VCaP (cell line): ENCODE results near the gene IFT57.
"Not testable (repeated sequence)": the region's sequence is repeated elsewhere in the genome, so short reads cannot be mapped to it uniquely, and the experiment has no call there.

Experiments
- H3K27ac ChIP-seq: fragments of 450-650 bp; 2 replicates; pipeline ENCODE4 v1.5.1; 2017
- TF ChIP-seq, protein P1 (sequence below): fragments of 450-650 bp; conservative IDR thresholded peaks from 2 replicates; pipeline ENCODE4 v1.5.1; 2017; ENCODE audit warnings: mild to moderate bottlenecking, moderate library complexity

The IFT57 gene, protein sequence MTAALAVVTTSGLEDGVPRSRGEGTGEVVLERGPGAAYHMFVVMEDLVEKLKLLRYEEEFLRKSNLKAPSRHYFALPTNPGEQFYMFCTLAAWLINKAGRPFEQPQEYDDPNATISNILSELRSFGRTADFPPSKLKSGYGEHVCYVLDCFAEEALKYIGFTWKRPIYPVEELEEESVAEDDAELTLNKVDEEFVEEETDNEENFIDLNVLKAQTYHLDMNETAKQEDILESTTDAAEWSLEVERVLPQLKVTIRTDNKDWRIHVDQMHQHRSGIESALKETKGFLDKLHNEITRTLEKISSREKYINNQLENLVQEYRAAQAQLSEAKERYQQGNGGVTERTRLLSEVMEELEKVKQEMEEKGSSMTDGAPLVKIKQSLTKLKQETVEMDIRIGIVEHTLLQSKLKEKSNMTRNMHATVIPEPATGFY

DNA sequence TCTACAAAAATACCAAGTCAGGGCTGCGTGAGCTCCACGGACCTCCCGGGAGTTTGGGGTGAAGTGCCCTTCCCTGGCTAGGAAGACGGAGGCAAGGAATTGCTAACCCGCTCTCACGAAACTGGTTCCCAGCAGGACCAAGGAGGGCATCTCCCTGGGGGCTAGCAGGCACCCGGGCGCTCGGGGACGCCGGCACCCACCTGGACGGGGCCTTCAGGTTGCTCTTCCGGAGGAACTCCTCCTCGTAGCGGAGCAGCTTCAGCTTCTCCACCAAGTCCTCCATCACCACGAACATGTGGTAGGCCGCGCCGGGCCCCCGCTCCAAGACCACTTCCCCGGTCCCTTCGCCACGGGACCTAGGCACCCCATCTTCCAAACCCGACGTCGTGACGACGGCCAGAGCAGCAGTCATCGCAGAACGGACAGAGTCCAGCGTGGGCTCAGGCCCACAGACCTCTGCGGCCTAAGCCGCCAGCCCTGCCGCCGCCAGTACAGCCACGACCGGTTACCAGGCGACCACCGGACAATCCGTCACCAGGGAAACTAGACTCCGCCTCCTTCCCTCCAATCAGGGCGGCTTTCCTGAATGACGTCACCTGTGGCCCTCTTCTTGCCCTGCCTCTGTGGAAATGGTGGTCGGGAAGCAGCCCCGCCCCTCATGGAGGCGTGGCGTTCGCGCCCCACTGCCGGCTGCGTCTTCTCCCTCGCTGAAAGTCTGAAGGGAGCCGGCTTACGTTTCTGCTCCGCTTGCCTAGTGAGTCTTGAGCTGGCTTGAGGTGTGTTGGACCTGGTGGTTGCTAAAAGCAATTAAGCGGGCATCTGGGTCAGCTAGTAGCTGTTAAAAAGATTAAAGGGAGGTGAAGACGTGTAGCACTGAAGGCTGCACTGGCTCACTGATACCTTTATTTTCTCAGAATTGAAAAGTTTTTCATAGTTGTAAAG is at the start of gene IFT57:
TSS of gene IFT57 (minus strand) at position 514 of the 942 bp plus-strand sequence. CDS start at position 412, 102 bp downstream.
- TF ChIP-seq, protein P1, sequence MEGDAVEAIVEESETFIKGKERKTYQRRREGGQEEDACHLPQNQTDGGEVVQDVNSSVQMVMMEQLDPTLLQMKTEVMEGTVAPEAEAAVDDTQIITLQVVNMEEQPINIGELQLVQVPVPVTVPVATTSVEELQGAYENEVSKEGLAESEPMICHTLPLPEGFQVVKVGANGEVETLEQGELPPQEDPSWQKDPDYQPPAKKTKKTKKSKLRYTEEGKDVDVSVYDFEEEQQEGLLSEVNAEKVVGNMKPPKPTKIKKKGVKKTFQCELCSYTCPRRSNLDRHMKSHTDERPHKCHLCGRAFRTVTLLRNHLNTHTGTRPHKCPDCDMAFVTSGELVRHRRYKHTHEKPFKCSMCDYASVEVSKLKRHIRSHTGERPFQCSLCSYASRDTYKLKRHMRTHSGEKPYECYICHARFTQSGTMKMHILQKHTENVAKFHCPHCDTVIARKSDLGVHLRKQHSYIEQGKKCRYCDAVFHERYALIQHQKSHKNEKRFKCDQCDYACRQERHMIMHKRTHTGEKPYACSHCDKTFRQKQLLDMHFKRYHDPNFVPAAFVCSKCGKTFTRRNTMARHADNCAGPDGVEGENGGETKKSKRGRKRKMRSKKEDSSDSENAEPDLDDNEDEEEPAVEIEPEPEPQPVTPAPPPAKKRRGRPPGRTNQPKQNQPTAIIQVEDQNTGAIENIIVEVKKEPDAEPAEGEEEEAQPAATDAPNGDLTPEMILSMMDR = no peak

DNA sequence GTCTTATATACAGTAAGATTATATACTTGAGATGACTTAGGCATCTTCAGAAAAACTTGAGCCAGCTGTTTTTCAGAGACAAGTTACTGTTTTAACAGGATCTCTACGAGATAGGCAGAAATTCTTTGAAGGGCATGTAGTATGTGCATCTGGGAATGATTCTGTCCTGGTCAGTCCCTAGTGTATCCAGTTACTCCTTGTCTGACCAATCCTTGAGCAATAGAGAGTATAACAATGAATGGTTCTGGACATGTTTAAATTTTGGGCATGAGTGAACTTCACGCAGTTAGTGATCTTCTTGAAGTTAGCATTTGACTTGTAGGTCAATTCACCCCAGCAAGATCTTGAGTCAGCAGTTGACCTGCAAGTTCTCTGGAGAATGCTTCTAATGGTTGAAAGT is 49.4 kb upstream of the IFT57 start:
- TF ChIP-seq, protein P1 = no peak

More for the DNA sequence above, at the start of gene IFT57:
- H3K27ac ChIP-seq = peak within 1 kb of the TSS; percentile 76

DNA sequence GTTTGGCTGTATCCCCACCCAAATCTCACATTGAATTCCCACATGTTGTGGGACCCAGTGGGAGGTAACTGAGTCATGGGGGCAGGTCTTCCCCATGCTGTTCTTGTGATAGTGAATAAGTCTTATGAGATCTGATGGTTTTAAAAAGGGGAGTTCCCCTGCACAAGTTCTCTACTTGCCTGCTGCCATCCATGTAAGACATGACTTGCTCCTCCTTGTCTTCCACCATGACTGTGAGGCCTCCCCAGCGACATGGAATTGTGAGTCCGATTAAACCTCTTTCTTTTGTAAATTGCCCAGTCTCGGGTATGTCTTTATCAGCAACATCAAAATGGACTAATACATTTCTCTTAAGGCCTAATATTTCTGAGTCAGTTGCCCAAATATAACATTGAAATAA is 46.0 kb upstream of the IFT57 start:
- H3K27ac ChIP-seq = not testable (repeated sequence)

More for the DNA sequence above, 49.4 kb upstream of the IFT57 start:
- no peak overlapping the region for H3K27ac ChIP-seq

DNA sequence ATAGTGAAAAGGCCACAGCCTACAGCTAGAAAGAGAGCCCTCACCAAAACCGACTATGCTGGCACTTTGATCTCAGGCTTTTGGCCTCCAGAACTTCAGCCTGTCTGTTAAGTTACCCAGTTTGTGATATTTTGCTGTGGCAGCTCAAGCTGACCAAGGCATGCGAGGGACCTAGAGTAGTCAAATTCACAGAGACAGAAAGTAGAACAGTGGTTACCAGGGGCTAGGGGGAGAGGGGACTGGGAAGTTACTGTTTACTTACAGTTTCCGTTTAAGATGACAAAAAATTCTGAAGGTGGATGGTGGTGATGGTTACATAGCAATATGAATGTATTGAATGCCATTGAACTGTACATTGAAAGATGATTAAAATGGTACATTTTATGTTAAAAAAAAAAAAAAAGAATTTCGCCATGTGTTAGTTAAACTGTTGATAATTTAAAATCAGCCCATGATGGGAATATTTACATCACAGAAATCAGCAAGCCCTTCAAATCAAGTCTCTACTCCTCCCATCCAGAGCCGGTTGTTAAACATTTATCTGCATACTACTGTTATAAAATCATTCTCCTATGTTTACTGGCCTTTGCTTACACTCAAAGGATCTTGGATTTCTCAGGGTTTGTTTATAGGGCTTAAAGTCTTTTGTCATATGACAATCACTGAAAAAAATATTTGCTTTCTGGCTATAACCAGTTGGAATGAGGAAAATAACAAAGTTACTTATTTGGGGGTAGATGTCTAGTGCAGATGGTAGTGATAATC is 42.5 kb upstream of the IFT57 start:
- H3K27ac ChIP-seq = not testable (repeated sequence)

DNA sequence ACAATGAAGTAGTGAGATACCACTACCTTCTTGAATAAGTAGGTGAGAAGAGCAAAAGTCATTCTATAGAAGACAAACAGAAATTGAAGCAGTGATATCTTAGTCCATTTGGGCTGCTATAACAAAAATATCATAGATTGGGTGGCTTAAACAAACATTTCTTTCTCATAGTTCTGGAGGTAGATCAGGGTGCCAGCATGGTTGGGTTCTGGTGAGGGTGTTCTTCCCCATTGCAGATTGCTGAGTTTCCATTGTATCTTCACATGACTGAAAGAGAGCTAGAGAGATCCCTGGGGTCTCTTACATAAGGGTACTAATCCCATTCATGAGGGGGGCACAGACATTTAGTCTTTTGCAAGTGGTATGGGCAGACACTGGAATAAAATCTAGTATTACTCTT is 32.9 kb upstream of the IFT57 start:
- no peak overlapping the region for H3K27ac ChIP-seq
- TF ChIP-seq, protein P1 = no peak

DNA sequence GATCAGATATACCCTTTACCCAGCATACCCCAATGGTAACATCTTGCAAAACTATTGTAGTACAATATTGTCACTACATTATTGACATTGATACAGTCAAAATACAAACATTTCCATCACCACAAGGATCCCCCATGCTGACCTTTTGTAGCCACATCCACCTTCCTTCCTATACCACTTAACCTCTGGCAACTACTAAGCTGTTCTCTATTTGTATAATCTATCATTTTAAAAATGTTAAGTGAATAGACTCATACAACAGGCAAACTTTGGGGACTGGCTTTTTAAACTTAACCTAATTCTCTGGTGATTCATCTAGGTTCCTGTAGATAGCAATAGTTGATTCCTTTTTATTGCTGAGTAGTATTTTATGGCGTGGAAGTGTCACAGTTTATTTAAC is 29.6 kb upstream of the IFT57 start:
- TF ChIP-seq, protein P1 = no peak
- H3K27ac ChIP-seq = no peak overlapping the region

DNA sequence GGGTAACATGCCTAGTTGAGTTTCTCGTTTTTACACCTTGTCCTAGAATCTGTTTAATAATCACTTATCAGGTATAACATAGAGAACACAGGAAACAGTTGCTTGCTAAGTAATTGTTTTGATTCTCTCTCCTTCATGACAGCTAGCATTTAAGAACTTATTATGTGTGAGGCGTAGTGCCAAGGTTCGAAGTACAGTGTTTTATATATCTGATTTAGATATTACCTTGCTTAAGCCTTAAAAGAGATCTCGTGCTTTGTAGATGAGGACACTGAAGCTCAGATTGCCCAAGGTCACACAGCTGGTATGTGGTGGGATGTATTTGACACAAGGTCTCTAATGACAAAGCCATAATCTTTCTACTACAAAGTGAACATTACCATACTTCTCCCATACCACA is 29.0 kb upstream of the IFT57 start:
- 0 out of 2 replicates have a peak overlapping the region, but pooled peaks have one; percentile 19 for H3K27ac ChIP-seq

More for the DNA sequence above, 29.0 kb upstream of the IFT57 start:
- TF ChIP-seq, protein P1 = no peak
